ENCODE measurements around the gene SOAT1.

The SOAT1 gene

GRCh38 chr1:179318491-179318890 is 24.9 kb downstream of the SOAT1 start:
- Histone ChIP-seq H3K18ac (ENCODE audit: low read depth in 1 of 2, low read length in 2 of 2) (no peak overlapping the region), H3K9ac (ENCODE audit: low read length) (no peak overlapping the region), H2AK5ac (ENCODE audit: low read length, severe bottlenecking) (no peak overlapping the region), H4K8ac (ENCODE audit: low read length) (no peak overlapping the region), H2BK15ac (ENCODE audit: low read depth, poor library complexity, severe bottlenecking) (no peak overlapping the region), H3K79me1 (replicated peaks; ENCODE audit: low read length, poor library complexity, severe bottlenecking) (peaks cover 17% of the 10 kb centered on the region), H2BK5ac (ENCODE audit: low read depth, low read length, poor library complexity, severe bottlenecking) (no peak overlapping the region), H2BK12ac (ENCODE audit: low read length in 2 of 2) (no peak overlapping the region), H3K4me3 (ENCODE audit: insufficient read depth in 1 of 2, low read depth in 1 of 2, low read length in 2 of 2) (no peak overlapping the region), H2AFZ (ENCODE audit: low read depth, low read length) (no peak overlapping the region), H3K23ac (ENCODE audit: low read length in 2 of 2) (no peak overlapping the region), H3K36me3 (ENCODE audit: control insufficient read depth in 1 of 2, insufficient read depth in 2 of 2, low read depth in 1 of 2, low read length in 2 of 2) (peaks cover 7 to 70% of the 10 kb centered on the region in 2 experiments), H4K91ac (ENCODE audit: low read length) (no peak overlapping the region), H3K14ac (ENCODE audit: low read length in 2 of 2) (no peak overlapping the region), H3K4me1 (ENCODE audit: control insufficient read depth, insufficient read depth, low read depth, low read length) (no peaks in the 10 kb centered on the region), H3K9me3 (ENCODE audit: control insufficient read depth, low read length) (no peaks in the 10 kb centered on the region), H3K27ac (ENCODE audit: low read length, poor library complexity, severe bottlenecking) (no peak overlapping the region), H3K4ac (ENCODE audit: low read depth in 1 of 2, low read length in 2 of 2) (no peak overlapping the region), H2BK120ac (ENCODE audit: low read depth, low read length) (no peak overlapping the region), H3K27me3 (ENCODE audit: control insufficient read depth in 1 of 2, insufficient read depth in 1 of 2, low read length in 2 of 2) (no peaks in the 10 kb centered on the region), H3K4me2 (ENCODE audit: low read length, poor library complexity, severe bottlenecking) (no peak overlapping the region)
- no peak for DNase-seq
- WGBS = no CpG with 5 or more reads among the region's 5 CpGs

DNA sequence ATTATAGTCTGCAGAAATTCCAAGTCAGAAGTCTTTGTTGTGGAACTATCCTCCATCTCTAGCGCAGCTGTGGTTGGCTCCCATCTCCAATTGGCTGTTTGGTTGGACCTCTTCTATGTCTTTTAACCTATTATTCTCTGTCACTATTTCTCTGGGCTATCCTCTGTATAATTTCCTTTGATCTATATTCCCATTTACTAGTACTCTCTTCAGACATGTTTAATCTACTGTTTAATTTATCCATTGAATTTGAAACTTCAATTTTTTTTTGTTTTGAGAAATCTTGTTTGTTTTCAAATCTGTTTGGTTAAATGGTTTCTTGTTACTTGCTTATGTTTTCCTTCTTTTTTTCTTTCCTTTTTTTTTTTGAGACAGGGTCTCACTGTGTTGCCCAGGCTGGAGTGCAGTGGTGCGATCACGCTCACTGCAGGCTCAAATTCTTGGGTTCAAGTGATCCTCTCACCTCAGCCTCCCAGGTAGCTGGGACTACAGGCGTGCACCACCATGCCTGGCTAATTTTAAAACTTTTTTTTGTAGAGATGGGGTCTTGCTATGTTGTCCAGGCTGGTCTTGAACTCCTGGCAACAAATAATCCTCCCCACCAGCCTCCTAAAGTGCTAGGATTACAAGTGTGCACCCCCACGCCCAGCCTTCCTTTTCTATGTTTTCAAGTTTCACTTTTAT is 28.1 kb downstream of the SOAT1 start:
- 95% methylated on average over 2 of the region's 5 CpGs for WGBS
- H3K36me3 ChIP-seq (ENCODE audit: control insufficient read depth in 1 of 2, insufficient read depth in 2 of 2, low read depth in 1 of 2, low read length in 2 of 2) = peaks cover 10 to 80% of the 10 kb centered on the region in 2 experiments
- no peak overlapping the region for H3K4ac ChIP-seq (ENCODE audit: low read depth in 1 of 2, low read length in 2 of 2)
- H3K9me3 ChIP-seq (ENCODE audit: control insufficient read depth, low read length) = no peaks in the 10 kb centered on the region
- no peak overlapping the region for H2AK5ac ChIP-seq (ENCODE audit: low read length, severe bottlenecking)
- H3K27me3 ChIP-seq (ENCODE audit: control insufficient read depth in 1 of 2, insufficient read depth in 1 of 2, low read length in 2 of 2) = no peaks in the 10 kb centered on the region
- no peak overlapping the region for H3K23ac ChIP-seq (ENCODE audit: low read length in 2 of 2)
- H3K4me2 ChIP-seq (ENCODE audit: low read length, poor library complexity, severe bottlenecking) = no peak overlapping the region
- H3K79me1 ChIP-seq (replicated peaks; ENCODE audit: low read length, poor library complexity, severe bottlenecking) = peaks cover 18% of the 10 kb centered on the region
- H2BK15ac ChIP-seq (ENCODE audit: low read depth, poor library complexity, severe bottlenecking) = no peak overlapping the region
- H2BK5ac ChIP-seq (ENCODE audit: low read depth, low read length, poor library complexity, severe bottlenecking) = no peak overlapping the region
- peak overlapping the region; percentile 69 for H3K9ac ChIP-seq (ENCODE audit: low read length)
- no peak overlapping the region for H4K8ac ChIP-seq (ENCODE audit: low read length)
- no peak overlapping the region for H4K91ac ChIP-seq (ENCODE audit: low read length)
- no peak overlapping the region for H2AFZ ChIP-seq (ENCODE audit: low read depth, low read length)
- H3K14ac ChIP-seq (ENCODE audit: low read length in 2 of 2) = no peak overlapping the region
- DNase-seq = no peak
- no peak overlapping the region for H3K4me3 ChIP-seq (ENCODE audit: insufficient read depth in 1 of 2, low read depth in 1 of 2, low read length in 2 of 2)
- no peak overlapping the region for H2BK120ac ChIP-seq (ENCODE audit: low read depth, low read length)
- no peak overlapping the region for H3K18ac ChIP-seq (ENCODE audit: low read depth in 1 of 2, low read length in 2 of 2)
- H3K27ac ChIP-seq (ENCODE audit: low read length, poor library complexity, severe bottlenecking) = no peak overlapping the region
- no peaks in the 10 kb centered on the region for H3K4me1 ChIP-seq (ENCODE audit: control insufficient read depth, insufficient read depth, low read depth, low read length)
- H2BK12ac ChIP-seq (ENCODE audit: low read length in 2 of 2) = no peak overlapping the region

- Histone ChIP-seq H3K18ac (ENCODE audit: low read depth in 1 of 2, low read length in 2 of 2) (no peak overlapping the region), H3K23ac (ENCODE audit: low read length in 2 of 2) (no peak overlapping the region), H3K4ac (ENCODE audit: low read depth in 1 of 2, low read length in 2 of 2) (no peak overlapping the region), H2AK5ac (ENCODE audit: low read length, severe bottlenecking) (no peak overlapping the region), H2AFZ (ENCODE audit: low read depth, low read length) (no peak overlapping the region), H4K8ac (ENCODE audit: low read length) (no peak overlapping the region), H2BK5ac (ENCODE audit: low read depth, low read length, poor library complexity, severe bottlenecking) (no peak overlapping the region), H3K27ac (ENCODE audit: low read length, poor library complexity, severe bottlenecking) (no peak overlapping the region), H3K4me3 (ENCODE audit: insufficient read depth in 1 of 2, low read depth in 1 of 2, low read length in 2 of 2) (peak overlapping the region in 1 of 2 experiments; percentile 51), H3K79me1 (replicated peaks; ENCODE audit: low read length, poor library complexity, severe bottlenecking) (peaks cover 18% of the 10 kb centered on the region), H2BK15ac (ENCODE audit: low read depth, poor library complexity, severe bottlenecking) (no peak overlapping the region), H3K4me2 (ENCODE audit: low read length, poor library complexity, severe bottlenecking) (no peak overlapping the region), H3K9ac (ENCODE audit: low read length) (peak overlapping the region; percentile 69), H3K4me1 (ENCODE audit: control insufficient read depth, insufficient read depth, low read depth, low read length) (no peaks in the 10 kb centered on the region), H3K14ac (ENCODE audit: low read length in 2 of 2) (no peak overlapping the region), H4K91ac (ENCODE audit: low read length) (no peak overlapping the region), H2BK12ac (ENCODE audit: low read length in 2 of 2) (no peak overlapping the region), H3K27me3 (ENCODE audit: control insufficient read depth in 1 of 2, insufficient read depth in 1 of 2, low read length in 2 of 2) (no peaks in the 10 kb centered on the region), H2BK120ac (ENCODE audit: low read depth, low read length) (no peak overlapping the region), H3K9me3 (ENCODE audit: control insufficient read depth, low read length) (no peaks in the 10 kb centered on the region), H3K36me3 (ENCODE audit: control insufficient read depth in 1 of 2, insufficient read depth in 2 of 2, low read depth in 1 of 2, low read length in 2 of 2) (peaks cover 10 to 84% of the 10 kb centered on the region in 2 experiments)
- no peak for DNase-seq
- WGBS = 83% methylated on average over 1 of the region's 3 CpGs
Observed at GRCh38 chr1:179322557-179322956, 29.0 kb downstream of the SOAT1 start.

DNA sequence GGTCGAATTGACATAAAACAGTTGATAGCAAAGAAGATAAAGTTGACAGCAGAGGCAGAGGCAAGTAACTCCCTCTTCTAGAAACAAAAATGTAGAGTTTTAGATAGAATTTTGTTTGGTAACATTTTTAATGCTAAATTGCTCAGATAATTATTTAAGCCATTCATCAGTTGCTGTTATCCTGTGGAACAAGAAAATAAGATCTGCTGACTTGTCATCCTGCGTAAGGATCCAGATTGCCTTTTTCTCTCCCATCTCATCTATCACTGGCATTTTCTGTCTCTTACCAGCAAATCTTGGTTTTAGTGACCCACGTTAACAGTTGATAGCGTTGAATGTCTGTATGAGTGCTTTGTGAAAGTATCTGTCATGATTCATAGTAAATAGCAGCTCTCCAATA is 29.8 kb downstream of the SOAT1 start:
- peaks cover 10 to 83% of the 10 kb centered on the region in 2 experiments for H3K36me3 ChIP-seq (ENCODE audit: control insufficient read depth in 1 of 2, insufficient read depth in 2 of 2, low read depth in 1 of 2, low read length in 2 of 2)
- H3K14ac ChIP-seq (ENCODE audit: low read length in 2 of 2) = no peak overlapping the region
- no peak overlapping the region for H3K23ac ChIP-seq (ENCODE audit: low read length in 2 of 2)
- no peaks in the 10 kb centered on the region for H3K27me3 ChIP-seq (ENCODE audit: control insufficient read depth in 1 of 2, insufficient read depth in 1 of 2, low read length in 2 of 2)
- no peak overlapping the region for H4K8ac ChIP-seq (ENCODE audit: low read length)
- no peak overlapping the region for H2BK15ac ChIP-seq (ENCODE audit: low read depth, poor library complexity, severe bottlenecking)
- H3K18ac ChIP-seq (ENCODE audit: low read depth in 1 of 2, low read length in 2 of 2) = no peak overlapping the region
- no peak for DNase-seq
- 92% methylated on average over 2 of the region's 4 CpGs for WGBS
- no peak overlapping the region for H3K27ac ChIP-seq (ENCODE audit: low read length, poor library complexity, severe bottlenecking)
- H3K79me1 ChIP-seq (replicated peaks; ENCODE audit: low read length, poor library complexity, severe bottlenecking) = peaks cover 14% of the 10 kb centered on the region
- no peak overlapping the region for H2BK5ac ChIP-seq (ENCODE audit: low read depth, low read length, poor library complexity, severe bottlenecking)
- no peak overlapping the region for H2BK12ac ChIP-seq (ENCODE audit: low read length in 2 of 2)
- H4K91ac ChIP-seq (ENCODE audit: low read length) = no peak overlapping the region
- H3K4me1 ChIP-seq (ENCODE audit: control insufficient read depth, insufficient read depth, low read depth, low read length) = no peaks in the 10 kb centered on the region
- H3K4me3 ChIP-seq (ENCODE audit: insufficient read depth in 1 of 2, low read depth in 1 of 2, low read length in 2 of 2) = no peak overlapping the region
- no peak overlapping the region for H3K4ac ChIP-seq (ENCODE audit: low read depth in 1 of 2, low read length in 2 of 2)
- no peaks in the 10 kb centered on the region for H3K9me3 ChIP-seq (ENCODE audit: control insufficient read depth, low read length)
- no peak overlapping the region for H2BK120ac ChIP-seq (ENCODE audit: low read depth, low read length)
- H2AFZ ChIP-seq (ENCODE audit: low read depth, low read length) = no peak overlapping the region
- peak overlapping the region; percentile 69 for H3K9ac ChIP-seq (ENCODE audit: low read length)
- H3K4me2 ChIP-seq (ENCODE audit: low read length, poor library complexity, severe bottlenecking) = no peak overlapping the region
- H2AK5ac ChIP-seq (ENCODE audit: low read length, severe bottlenecking) = no peak overlapping the region

Data from mesenchymal stem cell (in vitro differentiated cells and primary cell).